A549 (cell line): ENCODE measurements around the gene CEP85L.

ENCODE experiments used
- CHD2 ChIP-seq: fragments of 150-350 bp; IDR thresholded peaks from 2 replicates; pipeline ENCODE4 v1.6.1; 2014; ENCODE audit warnings: low read length; ENCODE audit not compliant: partially characterized antibody
- CTCF ChIP-seq: fragments of >200 bp; sonication (Bioruptor Twin); formaldehyde crosslinking; IDR thresholded peaks from 3 replicates; pipeline ENCODE4 v1.5.1; 2016
- EHMT2 ChIP-seq: fragments of 200-600 bp; sonication (generic); IDR thresholded peaks from 2 replicates; pipeline ENCODE4 v1.6.1; 2016; ENCODE audit warnings: antibody characterized with exemption, low read depth, mild to moderate bottlenecking, moderate library complexity
- EP300 ChIP-seq, 2 experiments: fragments of >200 bp; sonication (Bioruptor Twin); formaldehyde crosslinking; IDR thresholded peaks; 2 replicates in 1 of 2; 3 replicates in 1 of 2; pipeline ENCODE4 v1.6.1; 2016 to 2017
- POLR2A ChIP-seq: IDR thresholded peaks from 2 replicates; pipeline ENCODE4 v1.6.1; 2012; ENCODE audit warnings: mild to moderate bottlenecking, low read length
- RFX5 ChIP-seq: fragments of 450-650 bp; IDR thresholded peaks from 2 replicates; pipeline ENCODE4 v1.7.1; 2014; ENCODE audit warnings: antibody characterized with exemption, mild to moderate bottlenecking, moderate library complexity
- USF2 ChIP-seq: fragments of 450-650 bp; IDR thresholded peaks from 2 replicates; pipeline ENCODE4 v1.6.1; 2014; ENCODE audit warnings: antibody characterized with exemption
- ZC3H11A ChIP-seq: fragments of 450-650 bp; IDR thresholded peaks from 2 replicates; pipeline ENCODE4 v1.6.1; 2014; ENCODE audit warnings: antibody characterized with exemption, mild to moderate bottlenecking
- ZFP36 ChIP-seq: fragments of 450-650 bp; IDR thresholded peaks from 2 replicates; pipeline ENCODE4 v1.6.1; 2014; ENCODE audit warnings: borderline replicate concordance; ENCODE audit not compliant: partially characterized antibody

- TF ChIP-seq USF2, result no peak
- TF ChIP-seq CTCF, result no peak
- TF ChIP-seq EP300 (IDR thresholded peaks at IDR 0.05), result no peak
- no peak for TF ChIP-seq ZFP36
- TF ChIP-seq CHD2, result no peak
- no peak for TF ChIP-seq ZC3H11A
- TF ChIP-seq POLR2A, result no peak
- TF ChIP-seq RFX5, result no peak
- no peak for TF ChIP-seq EHMT2
These were observed 151.0 kb downstream of the CEP85L start for GRCh38 chr6:118500130-118501015.
